Measurements from ENCODE around the gene ID1.

GRCh38 chr20:31615416-31615815 is 10.3 kb downstream of the ID1 start:
- TF ChIP-seq CTCF (IDR thresholded peaks at IDR 0.05), result no peak
- TF ChIP-seq POLR2A (IDR thresholded peaks at IDR 0.05), result no peak
